H1 (cell line): Measurements from ENCODE around the gene VIPR2.
"Not testable (repeated sequence)": the region's sequence is repeated elsewhere in the genome, so short reads cannot be mapped to it uniquely, and the experiment has no call there.

Source experiments
- BACH1 ChIP-seq: IDR thresholded peaks from 2 replicates; pipeline ENCODE4 v1.6.1; 2012; ENCODE audit warnings: low read length, improper control_type of control experiment
- CREB1 ChIP-seq: IDR thresholded peaks from 2 replicates; pipeline ENCODE4 v1.6.1; 2012; ENCODE audit warnings: inconsistent platforms
- PHF8 ChIP-seq: fragments of 200-600 bp; sonication (generic); conservative IDR thresholded peaks from 2 replicates; pipeline ENCODE4 v1.7.1; 2012; ENCODE audit warnings: low read depth, mild to moderate bottlenecking, inconsistent platforms, low read length, moderate library complexity
- POLR2A ChIP-seq, 2 experiments: IDR thresholded peaks; 1 replicate in 1 of 2; 2 replicates in 1 of 2; pipeline ENCODE4 v1.6.1; 2011; ENCODE audit warnings: low read depth in 2 of 2, low read length in 2 of 2, mild to moderate bottlenecking in 2 of 2; ENCODE audit errors: control extremely low read depth in 1 of 2
- USF2 ChIP-seq: IDR thresholded peaks from 2 replicates; pipeline ENCODE4 v1.6.1; 2011; ENCODE audit warnings: low read length, improper control_type of control experiment
- YY1 ChIP-seq: IDR thresholded peaks from 2 replicates; pipeline ENCODE4 v1.6.1; 2011; ENCODE audit warnings: low read depth, mild to moderate bottlenecking, low read length
- TF ChIP-seq, protein P1 (sequence below), 3 experiments: IDR thresholded peaks; 1 replicate in 2 of 3; 2 replicates in 1 of 3; pipeline versions ENCODE4 v1.5.1 to v1.6.1; 2011; ENCODE audit warnings: low read length in 3 of 3, mild to moderate bottlenecking in 3 of 3, inconsistent platforms in 2 of 3, low read depth in 1 of 3, moderate library complexity in 1 of 3; ENCODE audit not compliant: insufficient read depth in 1 of 3; ENCODE audit errors: control extremely low read depth in 1 of 3

- not testable (repeated sequence) for TF ChIP-seq POLR2A (IDR thresholded peaks at IDR 0.05; ENCODE audit: control extremely low read depth in 1 of 2, low read depth in 2 of 2, low read length in 2 of 2); YY1; PHF8; BACH1; USF2; CREB1
- TF ChIP-seq, protein P1, sequence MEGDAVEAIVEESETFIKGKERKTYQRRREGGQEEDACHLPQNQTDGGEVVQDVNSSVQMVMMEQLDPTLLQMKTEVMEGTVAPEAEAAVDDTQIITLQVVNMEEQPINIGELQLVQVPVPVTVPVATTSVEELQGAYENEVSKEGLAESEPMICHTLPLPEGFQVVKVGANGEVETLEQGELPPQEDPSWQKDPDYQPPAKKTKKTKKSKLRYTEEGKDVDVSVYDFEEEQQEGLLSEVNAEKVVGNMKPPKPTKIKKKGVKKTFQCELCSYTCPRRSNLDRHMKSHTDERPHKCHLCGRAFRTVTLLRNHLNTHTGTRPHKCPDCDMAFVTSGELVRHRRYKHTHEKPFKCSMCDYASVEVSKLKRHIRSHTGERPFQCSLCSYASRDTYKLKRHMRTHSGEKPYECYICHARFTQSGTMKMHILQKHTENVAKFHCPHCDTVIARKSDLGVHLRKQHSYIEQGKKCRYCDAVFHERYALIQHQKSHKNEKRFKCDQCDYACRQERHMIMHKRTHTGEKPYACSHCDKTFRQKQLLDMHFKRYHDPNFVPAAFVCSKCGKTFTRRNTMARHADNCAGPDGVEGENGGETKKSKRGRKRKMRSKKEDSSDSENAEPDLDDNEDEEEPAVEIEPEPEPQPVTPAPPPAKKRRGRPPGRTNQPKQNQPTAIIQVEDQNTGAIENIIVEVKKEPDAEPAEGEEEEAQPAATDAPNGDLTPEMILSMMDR (IDR thresholded peaks at IDR 0.05; ENCODE audit: control extremely low read depth in 1 of 3, insufficient read depth in 1 of 3, low read depth in 1 of 3, low read length in 3 of 3) = not testable (repeated sequence)
Observed at GRCh38 chr7:159175100-159175499, 30.4 kb upstream of the VIPR2 start.
